Mucosa of rectum (tissue), 2 donors: ENCODE measurements around the gene ZNF629.

Source experiments
- H3K27ac ChIP-seq, 2 donors: one replicate each; pipeline ENCODE4 v1.7.0; 2013; ENCODE audit warnings: inconsistent platforms in 2 of 2, low read depth in 2 of 2, low read length in 2 of 2
- H3K27me3 ChIP-seq, 2 donors: one replicate each; pipeline ENCODE4 v1.7.0; 2013; ENCODE audit warnings: low read length in 2 of 2; ENCODE audit not compliant: control insufficient read depth in 2 of 2, insufficient read depth in 2 of 2
- H3K36me3 ChIP-seq, 2 donors: one replicate each; pipeline ENCODE4 v1.7.0; 2013; ENCODE audit warnings: low read length in 2 of 2; ENCODE audit not compliant: control insufficient read depth in 2 of 2, insufficient read depth in 2 of 2
- H3K4me1 ChIP-seq, 2 donors: one replicate each; pipeline ENCODE4 v1.7.0; 2013; ENCODE audit warnings: low read length in 2 of 2, mild to moderate bottlenecking in 1 of 2; ENCODE audit not compliant: control insufficient read depth in 2 of 2, insufficient read depth in 2 of 2
- H3K4me3 ChIP-seq, 2 donors: one replicate each; pipeline ENCODE4 v1.7.0; 2013; ENCODE audit warnings: low read length in 2 of 2
- H3K9ac ChIP-seq, 2 donors: one replicate each; pipeline ENCODE4 v1.7.0; 2013; ENCODE audit warnings: low read length in 2 of 2, low read depth in 1 of 2, mild to moderate bottlenecking in 1 of 2
- H3K9me3 ChIP-seq, 2 donors: one replicate each; pipeline ENCODE4 v1.7.0; 2013; ENCODE audit warnings: low read length in 2 of 2; ENCODE audit not compliant: control insufficient read depth in 2 of 2
- donor health status: healthy.
- donor health status: Normal muscosa, but diverticular disease.

ZNF629 gene

DNA sequence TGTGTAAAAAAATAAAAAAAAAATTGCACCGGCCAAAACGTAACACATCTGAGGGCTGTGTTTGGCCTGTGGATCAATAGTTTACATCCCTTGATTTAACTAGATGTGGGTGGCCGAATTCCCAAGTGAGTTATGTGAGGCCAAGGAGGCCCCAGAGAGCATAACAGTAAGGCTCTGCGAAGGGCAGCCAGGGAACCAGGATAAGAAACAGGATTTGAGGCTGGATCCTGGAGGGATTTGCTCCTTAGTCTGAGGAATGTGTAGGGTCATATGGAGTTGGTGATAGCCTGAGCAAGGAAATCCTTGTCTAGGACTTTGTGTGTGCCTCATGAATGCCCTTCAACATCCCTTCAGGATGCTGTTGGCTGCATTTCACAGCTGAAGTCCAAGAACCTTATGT lies 36.8 kb downstream of the ZNF629 start:
- Histone ChIP-seq H3K9me3 (no peaks in the 10 kb centered on the region), H3K27ac (no peak overlapping the region), H3K27me3 (no peaks in the 10 kb centered on the region), H3K4me1 (peaks cover 14 to 16% of the 10 kb centered on the region in 2 donors), H3K4me3 (no peak overlapping the region), H3K36me3 (peaks cover 18 to 33% of the 10 kb centered on the region in 2 donors), H3K9ac (no peak overlapping the region)

DNA sequence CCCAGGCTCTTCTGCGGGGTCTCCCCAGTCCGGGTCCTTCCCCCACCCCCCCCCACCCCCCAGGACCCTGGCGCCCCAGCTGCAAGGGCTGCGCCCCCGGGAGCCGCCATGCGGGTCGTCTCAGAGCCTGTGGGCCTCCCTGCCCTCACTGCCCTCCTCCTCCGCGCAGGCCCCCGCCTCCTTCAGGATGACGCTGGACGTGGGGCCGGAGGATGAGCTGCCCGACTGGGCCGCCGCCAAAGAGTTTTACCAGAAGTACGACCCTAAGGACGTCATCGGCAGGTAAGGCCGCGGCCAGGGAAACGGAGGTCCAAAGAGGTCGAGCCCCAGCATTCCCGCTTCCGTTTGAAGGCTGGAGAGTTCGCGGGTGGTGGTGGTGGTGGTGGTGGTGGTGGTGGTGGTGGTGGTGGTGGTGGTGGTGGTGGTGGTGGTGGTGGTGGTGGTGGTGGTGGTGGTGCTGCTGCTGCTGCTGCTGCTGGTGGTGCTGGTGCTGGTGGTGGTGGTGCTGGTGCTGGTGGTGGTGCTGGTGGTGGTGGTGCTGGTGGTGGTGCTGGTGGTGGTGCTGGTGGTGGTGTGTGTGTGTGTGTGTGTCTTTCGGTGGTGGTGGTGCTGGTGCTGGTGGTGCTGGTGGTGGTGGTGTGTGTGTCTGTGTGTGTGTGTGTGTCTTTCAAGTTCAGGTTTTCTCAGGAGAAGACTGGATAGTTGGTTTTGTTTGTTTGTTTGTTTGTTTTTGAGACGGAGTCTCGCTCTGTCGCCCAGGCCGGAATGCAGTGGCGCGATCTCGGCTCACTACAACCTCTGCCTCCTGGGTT lies 38.2 kb downstream of the ZNF629 start:
- Histone ChIP-seq H3K36me3 (peaks cover 22 to 29% of the 10 kb centered on the region in 2 donors), H3K9ac (peak overlapping the region; percentile 28 to 64)

DNA sequence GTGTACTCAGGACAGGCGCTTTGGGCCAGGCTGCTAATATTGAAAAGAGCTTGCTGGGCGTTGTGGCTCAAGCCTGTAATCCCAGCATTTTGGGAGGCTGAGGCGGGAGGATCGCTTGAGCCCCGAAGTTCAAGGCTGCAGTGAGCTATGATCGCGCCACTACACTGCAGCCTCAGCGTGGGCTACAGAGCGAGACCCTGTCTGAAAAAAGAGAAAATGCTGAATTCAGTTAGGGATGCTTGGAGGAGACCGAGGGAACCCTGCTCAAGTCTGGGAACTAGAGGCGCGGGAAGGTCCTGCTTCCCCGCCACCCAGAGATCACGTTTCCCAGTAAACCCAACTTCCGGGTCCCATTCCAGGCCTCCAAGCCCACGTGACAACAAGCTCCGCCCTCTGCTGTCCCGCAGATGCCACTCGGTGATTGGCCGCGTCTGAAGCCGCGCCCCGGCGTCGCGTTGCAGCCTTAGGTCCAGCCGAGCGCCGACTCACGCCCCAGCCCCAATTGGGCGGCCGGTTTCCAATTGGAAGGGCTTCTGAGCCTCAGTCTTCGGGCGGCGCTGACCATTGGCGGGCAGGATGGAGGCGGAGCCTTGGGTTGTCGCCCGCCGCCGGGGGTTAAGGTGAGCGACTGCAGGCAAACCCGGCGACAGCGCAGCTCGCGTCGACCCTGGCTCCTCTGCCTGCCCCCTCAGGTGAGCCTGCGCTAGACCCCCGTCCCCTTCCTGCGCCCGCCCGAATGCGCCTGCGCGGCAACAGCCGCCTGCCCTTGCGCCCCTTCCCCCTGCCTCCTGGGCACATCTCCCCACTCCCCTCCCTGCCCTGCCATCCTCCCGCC lies 39.0 kb downstream of the ZNF629 start, which contains the start of gene PHKG2:
Gene PHKG2 (plus strand): TSS at position 627 of the 835 bp plus-strand sequence. CDS start 396 bp downstream, outside the sequence.
- H3K4me1 ChIP-seq: peaks cover 16 to 20% of the 10 kb centered on the region in 2 donors
- H3K27me3 ChIP-seq: no peaks in the 10 kb centered on the region
- peak within 1 kb of the TSS; percentile 66 to 82 for H3K9ac ChIP-seq
- no peaks in the 10 kb centered on the region for H3K9me3 ChIP-seq
- H3K27ac ChIP-seq: peak within 1 kb of the TSS; percentile 88
- H3K4me3 ChIP-seq: peak within 1 kb of the TSS; percentile 81 to 91
- peaks cover 14 to 26% of the 10 kb centered on the region in 2 donors for H3K36me3 ChIP-seq

More for the DNA sequence above, 38.2 kb downstream of the ZNF629 start:
- Histone ChIP-seq H3K4me1 (peaks cover 16 to 20% of the 10 kb centered on the region in 2 donors), H3K4me3 (peak overlapping the region; percentile 81 to 91), H3K27me3 (no peaks in the 10 kb centered on the region), H3K9me3 (no peaks in the 10 kb centered on the region), H3K27ac (peak overlapping the region; percentile 62 to 88)

DNA sequence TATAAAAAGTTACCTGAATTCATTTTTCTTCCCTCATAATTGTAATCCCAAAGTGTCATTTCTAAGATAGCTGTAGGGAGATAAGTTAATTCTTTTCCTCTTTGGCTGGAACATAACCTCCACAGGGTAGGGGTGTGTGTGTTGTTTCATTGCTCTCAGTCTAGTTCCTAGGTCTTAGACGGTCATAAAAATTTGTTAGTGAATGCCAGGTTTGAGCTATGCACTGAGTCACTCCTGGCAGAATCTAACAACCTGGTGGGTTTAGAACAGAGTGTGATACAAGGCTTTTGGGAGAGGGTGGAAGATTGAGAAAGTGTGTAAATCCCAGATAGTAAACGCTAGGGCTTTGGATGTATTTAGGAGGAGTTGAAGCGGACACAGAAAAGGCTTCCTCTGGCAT lies 39.7 kb downstream of the ZNF629 start:
- peak overlapping the region; percentile 56 to 91 for H3K4me3 ChIP-seq
- no peaks in the 10 kb centered on the region for H3K27me3 ChIP-seq
- H3K36me3 ChIP-seq: peaks cover 12 to 20% of the 10 kb centered on the region in 2 donors
- no peaks in the 10 kb centered on the region for H3K9me3 ChIP-seq
- H3K9ac ChIP-seq: peak overlapping the region; percentile 66 to 82
- H3K4me1 ChIP-seq: peaks cover 16 to 20% of the 10 kb centered on the region in 2 donors
- H3K27ac ChIP-seq: peak overlapping the region; percentile 88

DNA sequence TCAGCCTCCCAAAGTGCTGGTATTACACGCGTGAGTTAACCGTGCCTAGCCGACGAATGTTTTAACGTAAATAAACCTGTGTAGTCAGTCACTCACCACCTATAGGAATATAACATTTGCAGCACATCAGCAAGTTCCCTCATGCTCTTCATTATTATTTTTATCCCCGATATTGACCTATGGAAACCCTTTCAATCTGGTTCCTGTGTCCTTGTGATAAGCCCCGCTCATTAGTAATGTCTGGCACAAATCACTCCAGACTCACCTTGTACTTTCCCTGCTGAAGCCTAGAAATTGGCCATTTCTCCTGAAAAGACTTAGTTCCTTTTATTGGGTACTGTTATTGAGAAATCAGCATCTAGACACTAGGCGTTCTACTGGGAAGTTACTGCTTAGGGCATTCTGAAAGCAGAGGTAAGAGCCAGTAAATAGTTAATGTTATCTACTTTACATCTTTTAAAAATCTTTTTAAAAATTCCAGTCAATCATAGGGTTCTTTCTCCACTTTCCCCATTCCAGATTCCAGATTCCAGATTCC lies 40.3 kb downstream of the ZNF629 start:
- Histone ChIP-seq H3K27ac (peak overlapping the region; percentile 17 to 88), H3K27me3 (no peaks in the 10 kb centered on the region), H3K9ac (peak overlapping the region in 1 of 2 donors; percentile 16), H3K4me1 (peaks cover 16 to 27% of the 10 kb centered on the region in 2 donors), H3K36me3 (peaks cover 16 to 19% of the 10 kb centered on the region in 2 donors), H3K9me3 (no peaks in the 10 kb centered on the region), H3K4me3 (no peak overlapping the region)

DNA sequence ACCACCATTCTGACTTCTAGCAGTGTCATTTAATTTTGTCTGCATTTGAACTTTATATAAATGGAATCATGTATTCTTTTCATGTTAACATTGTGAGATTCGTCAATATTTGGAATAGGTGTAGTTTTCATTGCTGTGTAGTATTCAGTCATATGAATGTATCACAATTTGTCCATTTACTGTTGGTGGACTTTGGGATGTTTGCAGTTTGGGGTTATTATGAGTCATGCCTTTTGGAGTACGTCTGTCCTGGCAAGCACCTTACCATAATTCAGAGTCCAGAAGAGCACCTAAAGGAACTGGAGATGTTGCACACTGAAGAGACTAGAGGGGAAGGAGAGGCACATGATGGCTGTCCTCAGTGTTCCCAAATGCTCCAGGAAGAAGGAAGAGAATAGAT lies 41.9 kb downstream of the ZNF629 start:
- H3K27ac ChIP-seq: peak overlapping the region in 1 of 2 donors; percentile 18
- H3K9ac ChIP-seq: no peak overlapping the region
- no peaks in the 10 kb centered on the region for H3K9me3 ChIP-seq
- no peak overlapping the region for H3K4me3 ChIP-seq
- H3K27me3 ChIP-seq: no peaks in the 10 kb centered on the region
- H3K36me3 ChIP-seq: peaks cover 9 to 12% of the 10 kb centered on the region in 2 donors
- H3K4me1 ChIP-seq: peaks cover 25 to 41% of the 10 kb centered on the region in 2 donors

DNA sequence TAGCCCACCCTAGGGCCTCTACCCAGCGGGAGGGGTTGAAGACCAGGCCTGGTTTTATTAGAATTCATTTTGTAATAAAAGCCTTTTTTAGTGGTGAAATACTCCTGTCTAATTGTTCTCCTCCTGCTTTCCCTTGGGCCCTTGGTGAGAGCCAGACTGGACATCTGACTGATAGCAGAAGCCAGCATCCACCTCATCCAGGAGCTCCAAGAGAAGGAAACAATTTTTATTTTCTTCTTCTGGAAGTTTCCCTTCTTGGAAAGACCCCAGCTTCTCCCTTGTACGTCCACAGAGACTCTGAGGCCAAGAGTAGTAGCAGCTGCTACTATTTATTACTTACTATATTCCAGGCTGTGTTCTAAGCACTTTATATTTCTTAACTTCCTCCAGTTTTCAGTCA lies 42.8 kb downstream of the ZNF629 start:
- peaks cover 11 to 12% of the 10 kb centered on the region in 2 donors for H3K36me3 ChIP-seq
- H3K4me1 ChIP-seq: peaks cover 28 to 49% of the 10 kb centered on the region in 2 donors
- peak overlapping the region in 1 of 2 donors; percentile 65 for H3K27ac ChIP-seq
- no peaks in the 10 kb centered on the region for H3K27me3 ChIP-seq
- H3K4me3 ChIP-seq: no peak overlapping the region
- H3K9me3 ChIP-seq: no peaks in the 10 kb centered on the region
- no peak overlapping the region for H3K9ac ChIP-seq

DNA sequence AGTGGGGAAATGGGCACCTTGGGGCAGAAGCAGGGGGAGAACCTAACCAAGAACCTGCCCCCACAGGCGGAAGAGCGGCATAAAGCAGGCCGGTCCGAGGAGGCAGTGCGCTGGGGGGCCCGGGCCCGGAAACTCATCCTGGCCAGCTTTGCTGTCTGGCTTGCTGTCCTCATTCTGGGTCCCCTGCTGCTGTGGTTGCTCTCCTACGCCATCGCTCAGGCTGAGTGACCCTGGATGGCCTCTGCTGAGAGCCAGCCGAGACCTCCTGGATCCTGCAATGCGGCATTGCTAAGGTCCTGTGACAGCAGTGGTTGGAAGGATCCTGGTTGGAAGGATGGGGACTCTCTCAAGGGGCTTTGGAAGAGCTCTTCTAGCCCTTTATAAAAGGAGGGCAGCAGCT lies 43.3 kb downstream of the ZNF629 start:
- H3K36me3 ChIP-seq: peaks cover 16 to 17% of the 10 kb centered on the region in 2 donors
- H3K9me3 ChIP-seq: no peaks in the 10 kb centered on the region
- H3K4me1 ChIP-seq: peaks cover 28 to 49% of the 10 kb centered on the region in 2 donors
- H3K27ac ChIP-seq: no peak overlapping the region
- no peak overlapping the region for H3K9ac ChIP-seq
- H3K27me3 ChIP-seq: no peaks in the 10 kb centered on the region
- H3K4me3 ChIP-seq: no peak overlapping the region

DNA sequence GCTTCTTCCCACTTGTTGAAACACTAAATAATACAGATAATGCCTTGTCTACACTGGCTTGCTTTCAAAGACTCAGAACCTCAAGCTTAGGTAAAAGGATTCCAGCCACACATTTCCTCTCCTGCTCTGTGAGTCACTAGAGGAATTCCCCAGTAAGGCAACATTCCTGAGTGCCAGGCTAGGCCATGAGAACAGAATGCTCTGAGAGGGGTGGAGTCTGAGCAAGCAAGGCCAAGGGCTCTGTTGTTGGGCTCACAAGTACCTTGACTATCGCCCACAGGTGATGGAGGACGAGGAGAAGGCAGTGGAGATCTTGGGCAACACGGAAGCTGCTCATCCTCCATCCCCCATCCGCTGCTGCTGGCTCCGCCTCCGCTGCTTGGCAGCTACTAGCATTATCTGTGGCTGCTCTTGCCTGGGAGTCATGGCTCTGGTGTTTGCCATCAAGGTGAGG lies 45.5 kb downstream of the ZNF629 start:
- no peaks in the 10 kb centered on the region for H3K9me3 ChIP-seq
- H3K4me1 ChIP-seq: peaks cover 17 to 35% of the 10 kb centered on the region in 2 donors
- H3K36me3 ChIP-seq: peaks cover 37 to 39% of the 10 kb centered on the region in 2 donors
- H3K4me3 ChIP-seq: peak overlapping the region in 1 of 2 donors; percentile 8
- no peaks in the 10 kb centered on the region for H3K27me3 ChIP-seq
- peak overlapping the region in 1 of 2 donors; percentile 22 for H3K9ac ChIP-seq
- H3K27ac ChIP-seq: peak overlapping the region; percentile 77 to 84
